ENCODE results near the gene CUL7. TPM values are rescaled to one million over a fixed set of nuclear protein-coding genes. Genes with fewer than 3 reads are reported as not detected.

Gene CUL7
- total and polyA plus RNA-seq, 2 of the 8 experiments (the other 6 are each of a cell fraction or from before 2014, with no cell fraction given) = 10.8 to 15.0 TPM

DNA sequence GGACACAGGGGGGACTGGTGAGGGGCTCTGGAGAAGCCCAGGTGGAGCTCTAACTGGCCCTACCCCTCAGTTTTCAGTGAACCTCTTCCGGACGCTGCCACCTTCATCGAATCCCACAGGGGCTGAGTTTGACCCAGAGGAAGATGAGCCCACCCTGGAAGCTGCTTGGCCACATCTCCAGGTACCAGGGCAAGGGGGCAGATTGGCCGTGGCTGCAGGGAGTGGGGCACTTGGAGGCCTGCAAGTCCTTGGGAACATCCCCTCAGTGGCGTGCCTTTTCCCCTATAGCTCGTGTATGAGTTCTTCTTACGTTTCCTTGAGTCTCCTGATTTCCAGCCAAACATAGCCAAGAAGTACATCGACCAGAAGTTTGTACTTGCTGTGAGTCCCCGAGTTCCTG lies 46.5 kb downstream of the CUL7 start:
- Histone ChIP-seq H3K23ac (ENCODE audit: insufficient read length) (no peak overlapping the region), H3K79me1 (ENCODE audit: low read depth, low read length) (peaks cover 3% of the 10 kb centered on the region), H3K14ac (ENCODE audit: insufficient read length) (no peak overlapping the region), H3K27ac (ENCODE audit: low read depth, low read length) (no peak overlapping the region), H3K18ac (ENCODE audit: extremely low read depth, low read length) (no peak overlapping the region), H2AK5ac (ENCODE audit: low read depth, low read length) (no peak overlapping the region), H2BK20ac (ENCODE audit: low read length) (no peak overlapping the region), H3K23me2 (ENCODE audit: low read depth, low read length) (no peaks in the 10 kb centered on the region), H2BK15ac (ENCODE audit: low read length) (no peak overlapping the region), H3K9ac (replicated peaks in 1 of 4; ENCODE audit: extremely low read depth in 1 of 4, low read depth in 3 of 4, low read length in 3 of 4) (no peak overlapping the region), H4K8ac (ENCODE audit: extremely low read depth, insufficient read depth, low read length) (no peak overlapping the region), H3K4me2 (ENCODE audit: insufficient read depth in 1 of 2, low read depth in 2 of 2, low read length in 2 of 2) (no peak overlapping the region), H3K36me3 (ENCODE audit: control insufficient read depth in 2 of 4, insufficient read depth in 4 of 4, low read length in 3 of 4) (peaks cover 15 to 53% (median 35%) of the 10 kb centered on the region in 4 experiments), H3K4me3 (ENCODE audit: extremely low read depth in 1 of 4, insufficient read depth in 2 of 4, low read depth in 3 of 4, low read length in 4 of 4) (no peak overlapping the region), H4K20me1 (replicated peaks in 1 of 2; ENCODE audit: control insufficient read depth in 1 of 2, insufficient read depth in 2 of 2, low read length in 2 of 2) (peaks cover 0 to 14% of the 10 kb centered on the region in 2 experiments), H2BK120ac (replicated peaks; ENCODE audit: low read depth, low read length) (no peak overlapping the region), H2AFZ (ENCODE audit: low read length) (no peak overlapping the region), H3K27me3 (replicated peaks in 1 of 4; ENCODE audit: control insufficient read depth in 3 of 4, extremely low read depth in 1 of 4, insufficient read depth in 3 of 4, low read length in 3 of 4) (no peaks in the 10 kb centered on the region), H3K4ac (replicated peaks; ENCODE audit: insufficient read length, low read depth, low read length) (no peak overlapping the region), H2BK5ac (ENCODE audit: low read depth, low read length) (no peak overlapping the region), H4K91ac (replicated peaks; ENCODE audit: insufficient read length, low read length) (no peak overlapping the region), H3K79me2 (ENCODE audit: control insufficient read depth in 1 of 2, insufficient read depth in 2 of 2, low read length in 2 of 2) (peaks cover 0 to 3% of the 10 kb centered on the region in 2 experiments; a peak in 1 of 4 replicates), H2BK12ac (ENCODE audit: low read depth, low read length) (no peak overlapping the region), H3K56ac (replicated peaks; ENCODE audit: insufficient read length, low read depth, low read length) (no peak overlapping the region), H4K5ac (ENCODE audit: insufficient read length, low read depth, low read length) (no peak overlapping the region), H3K9me3 (ENCODE audit: insufficient read depth in 2 of 2, low read depth in 1 of 2, low read length in 1 of 2) (no peaks in the 10 kb centered on the region), H3K4me1 (replicated peaks in 1 of 4; ENCODE audit: control insufficient read depth in 3 of 4, insufficient read depth in 4 of 4, low read length in 3 of 4) (no peaks in the 10 kb centered on the region)
- FAIRE-seq (no peak), DNase-seq (ENCODE audit: low read depth in 1 of 2, low spot score in 2 of 2) (no peak)
- ChIA-PET CTCF (ENCODE audit: partially characterized antibody) (interaction anchor here (0.8 to 6.0 kb wide), 15 partner anchors 7 to 359 kb away, joined by 3 to 33 read pairs (median 4); partner anchors contain the start of gene RRP36), POLR2A (ENCODE audit: partially characterized antibody) (interaction anchor here (0.7 to 2.0 kb wide), 9 partner anchors 11 to 70 kb away, joined by 3 to 11 read pairs (median 3); partner anchors contain the start of gene RRP36)
- WGBS, 2 experiments (ENCODE audit: extremely low coverage in 1 of 2, insufficient coverage in 1 of 2, insufficient read length in 1 of 2, insufficient replicate concordance in 2 of 2, low coverage in 1 of 2, low lambda C conversion rate in 2 of 2, missing lambda C conversion rate in 1 of 2) = 88% methylated on average over 9 of the region's 9 CpGs; no CpG with 5 or more reads in 1 of the 2 experiments
- no peak for TF ChIP-seq CHD1 (IDR thresholded peaks at IDR 0.05; ENCODE audit: low read depth, low read length)
- TF ChIP-seq, protein P1, sequence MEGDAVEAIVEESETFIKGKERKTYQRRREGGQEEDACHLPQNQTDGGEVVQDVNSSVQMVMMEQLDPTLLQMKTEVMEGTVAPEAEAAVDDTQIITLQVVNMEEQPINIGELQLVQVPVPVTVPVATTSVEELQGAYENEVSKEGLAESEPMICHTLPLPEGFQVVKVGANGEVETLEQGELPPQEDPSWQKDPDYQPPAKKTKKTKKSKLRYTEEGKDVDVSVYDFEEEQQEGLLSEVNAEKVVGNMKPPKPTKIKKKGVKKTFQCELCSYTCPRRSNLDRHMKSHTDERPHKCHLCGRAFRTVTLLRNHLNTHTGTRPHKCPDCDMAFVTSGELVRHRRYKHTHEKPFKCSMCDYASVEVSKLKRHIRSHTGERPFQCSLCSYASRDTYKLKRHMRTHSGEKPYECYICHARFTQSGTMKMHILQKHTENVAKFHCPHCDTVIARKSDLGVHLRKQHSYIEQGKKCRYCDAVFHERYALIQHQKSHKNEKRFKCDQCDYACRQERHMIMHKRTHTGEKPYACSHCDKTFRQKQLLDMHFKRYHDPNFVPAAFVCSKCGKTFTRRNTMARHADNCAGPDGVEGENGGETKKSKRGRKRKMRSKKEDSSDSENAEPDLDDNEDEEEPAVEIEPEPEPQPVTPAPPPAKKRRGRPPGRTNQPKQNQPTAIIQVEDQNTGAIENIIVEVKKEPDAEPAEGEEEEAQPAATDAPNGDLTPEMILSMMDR (IDR thresholded peaks at IDR 0.05; ENCODE audit: control extremely low read depth in 1 of 3, insufficient read depth in 1 of 3, low read depth in 1 of 3, low read length in 3 of 3) = no peak
